Measurements from ENCODE around the gene DTD2.

The DTD2 gene

DNA sequence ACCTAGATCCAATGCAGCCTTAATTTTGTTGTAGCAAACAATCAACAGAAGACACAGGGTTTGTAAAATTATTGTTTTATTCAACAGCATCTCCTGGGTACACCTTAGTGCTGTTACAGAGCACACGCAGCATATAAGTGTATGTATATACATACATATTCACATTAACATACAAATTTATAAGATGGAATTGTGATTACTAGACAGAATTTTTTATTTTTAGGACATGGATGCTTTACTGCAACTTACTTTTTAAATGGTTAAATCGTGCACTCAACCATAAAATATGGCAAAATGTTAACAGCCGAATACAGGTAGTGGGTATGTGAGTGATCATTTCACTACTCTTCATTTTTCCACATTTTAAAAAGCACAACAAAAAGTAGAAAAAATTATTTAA, 53.6 kb downstream of the DTD2 start:
- no peak for DNase-seq

GRCh38 chr14:31402764-31403439, 54.4 kb downstream of the DTD2 start:
- no peak for DNase-seq

- DNase-seq = no peak
Observed at GRCh38 chr14:31401369-31401932, 55.9 kb downstream of the DTD2 start.

DNA sequence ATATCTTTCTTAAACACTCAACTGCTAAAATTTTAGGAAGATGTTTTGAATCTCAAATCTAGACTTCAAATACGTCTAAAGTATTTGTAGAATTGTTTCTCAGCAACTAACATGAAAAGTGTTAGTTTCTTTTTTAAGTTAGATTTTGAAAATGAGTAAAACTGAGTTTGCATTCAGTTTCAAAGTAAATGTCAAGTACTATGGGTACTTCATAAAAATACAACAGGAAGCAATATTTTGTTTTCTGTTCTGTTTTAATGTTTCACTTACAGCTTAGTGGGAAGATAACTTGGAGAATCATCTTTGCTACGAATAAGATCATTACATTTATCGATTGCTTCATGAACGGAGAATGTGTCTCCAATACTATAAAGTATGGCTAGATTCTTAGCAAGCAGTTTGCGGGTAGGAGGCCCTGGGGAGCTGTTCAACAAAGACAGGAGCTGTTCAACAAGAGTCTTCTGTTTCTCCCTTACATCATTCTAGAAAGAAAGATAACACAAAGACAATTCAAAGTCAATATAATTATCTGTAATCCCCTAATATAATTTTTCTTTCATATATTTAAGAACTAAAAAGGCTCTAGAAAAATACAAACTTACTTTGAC, 57.2 kb downstream of the DTD2 start:
- DNase-seq = no peak

Data from RPMI8226 (cell line).